ENCODE results near the gene CD69.
A peak's percentile ranks its signal among the peaks of the same experiment; 100 is the strongest.
"Not testable (repeated sequence)": the region's sequence is repeated elsewhere in the genome, so short reads cannot be mapped to it uniquely, and the experiment has no call there.

CD69 gene

DNA sequence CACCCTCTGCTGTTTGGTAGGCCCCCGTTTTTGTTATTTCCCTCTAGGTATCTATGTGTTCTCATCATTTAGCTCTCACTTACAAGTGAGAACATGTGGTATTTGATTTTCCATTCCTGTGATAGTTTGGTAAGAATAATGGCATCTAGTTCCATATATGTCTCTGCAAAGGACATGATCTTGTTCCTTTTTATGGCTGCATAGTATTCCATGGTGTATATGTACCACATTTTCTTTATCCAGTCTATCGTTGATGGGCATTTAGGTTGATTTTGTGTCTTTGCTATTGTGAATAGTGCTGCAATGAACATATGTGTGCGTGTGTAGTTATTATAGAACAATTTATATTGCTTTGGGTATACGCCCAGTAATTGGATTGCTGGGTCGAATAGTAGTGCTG, 56.1 kb downstream of the CD69 start:
- peaks cover 78% of the 10 kb centered on the region for H3K4me1 Mint-ChIP-seq (ENCODE audit: low read depth)
- H3K4me3 Mint-ChIP-seq, H3K27me3 Mint-ChIP-seq: not testable (repeated sequence)
- peak overlapping the region; percentile 19 for H3K27ac Mint-ChIP-seq
- peaks cover 13% of the 10 kb centered on the region for H3K9me3 Mint-ChIP-seq
- peaks cover 14% of the 10 kb centered on the region for H3K36me3 Mint-ChIP-seq (ENCODE audit: low read depth)

Measured in stimulated activated naive CD8-positive, alpha-beta T cell treated with anti-CD3 and anti-CD28 coated beads, Interleukin-15, Interleukin-2, amounts not matched to agents 100 ng/mL and 50 ng/mL, for 24 hours (primary cell).